K562 (cell line): ENCODE measurements around the gene CDT1. TPM values are rescaled to one million over a fixed set of nuclear protein-coding genes. Genes with fewer than 3 reads are reported as not detected.
A peak's percentile ranks its signal among the peaks of the same experiment; 100 is the strongest.

ENCODE experiments used
- ARID3A ChIP-seq: IDR thresholded peaks from 2 replicates; pipeline ENCODE4 v1.6.1; 2012; ENCODE audit warnings: low read depth, low read length, improper control_type of control experiment, borderline replicate concordance
- COPS2 ChIP-seq: fragments of 450-650 bp; conservative IDR thresholded peaks from 2 replicates; pipeline ENCODE4 v1.6.1; 2016; ENCODE audit warnings: mild to moderate bottlenecking, moderate library complexity
- CREB1 ChIP-seq, 2 experiments: sonication (generic) in 1 of 2; formaldehyde crosslinking in 1 of 2; IDR thresholded peaks; 2 replicates each; pipeline versions ENCODE4 v1.6.1 to v1.8.0; 2012 to 2022; ENCODE audit warnings: inconsistent platforms in 1 of 2, mild to moderate bottlenecking in 1 of 2, missing genetic modification reagents in 1 of 2, moderate library complexity in 1 of 2
- ELF4 ChIP-seq: fragments of 450-650 bp; formaldehyde crosslinking; IDR thresholded peaks from 2 replicates; pipeline ENCODE4 v1.4.0; 2022; ENCODE audit warnings: missing genetic modification characterization
- EP400 ChIP-seq: fragments of 450-650 bp; IDR thresholded peaks from 2 replicates; pipeline ENCODE4 v1.6.1; 2017; ENCODE audit warnings: antibody characterized with exemption, mild to moderate bottlenecking, moderate library complexity
- FOXJ2 ChIP-seq: fragments of 200-800 bp; sonication (Bioruptor generic); IDR thresholded peaks from 2 replicates; pipeline ENCODE4 v1.6.1; 2016; ENCODE audit warnings: missing genetic modification characterization, missing compliant biosample characterization
- KDM5B ChIP-seq: fragments of 200-600 bp; sonication (generic); IDR thresholded peaks from 2 replicates; pipeline ENCODE4 v1.6.1; 2012; ENCODE audit warnings: low read depth, mild to moderate bottlenecking, moderate library complexity, low read length, control low read depth, inconsistent platforms; ENCODE audit not compliant: insufficient replicate concordance
- MLX ChIP-seq, 2 experiments: fragments of 450-650 bp in 1 of 2; sonication (generic) in 1 of 2; formaldehyde crosslinking; conservative IDR thresholded peaks; 2 replicates each; pipeline versions ENCODE4 v1.4.0 to v1.8.1; 2020 to 2022; ENCODE audit warnings: mild to moderate bottlenecking in 1 of 2, missing genetic modification reagents in 1 of 2
- MTA2 ChIP-seq: fragments of 450-650 bp; IDR thresholded peaks from 2 replicates; pipeline ENCODE4 v1.6.1; 2016; ENCODE audit warnings: low read depth
- NR4A1 ChIP-seq, 2 experiments: fragments of 250-450 bp in 1 of 2; fragments of 450-650 bp in 1 of 2; sonication (Bioruptor Pico) in 1 of 2; IDR thresholded peaks; 2 replicates each; pipeline versions ENCODE4 v1.4.0 to v1.6.1; 2016 to 2020; ENCODE audit warnings: mild to moderate bottlenecking in 2 of 2, missing compliant biosample characterization in 1 of 2, missing genetic modification characterization in 1 of 2, moderate library complexity in 1 of 2
- RUNX1 ChIP-seq: sonication (generic); IDR thresholded peaks from 2 replicates; pipeline ENCODE4 v1.6.1; 2016; ENCODE audit warnings: antibody characterized with exemption, low read depth
- SMARCC2 ChIP-seq: fragments of 450-650 bp; IDR thresholded peaks from 2 replicates; pipeline ENCODE4 v1.6.1; 2017; ENCODE audit warnings: antibody characterized with exemption, moderate library complexity, mild to moderate bottlenecking, low read depth
- XRCC5 ChIP-seq: fragments of 200-400 bp; formaldehyde crosslinking; IDR thresholded peaks from 2 replicates; pipeline ENCODE4 v1.6.1; 2017; ENCODE audit warnings: low read depth, mild to moderate bottlenecking, low read length
- ZNF316 ChIP-seq: fragments of 450-650 bp; IDR thresholded peaks from 2 replicates; pipeline ENCODE4 v1.6.1; 2016
- ZNF586 ChIP-seq: fragments of 450-650 bp; formaldehyde crosslinking; conservative IDR thresholded peaks from 2 replicates; pipeline ENCODE4 v1.4.0; 2020; ENCODE audit warnings: mild to moderate bottlenecking, moderate library complexity
- ZNF699 ChIP-seq: fragments of 250-450 bp; sonication (Bioruptor Pico); IDR thresholded peaks from 2 replicates; pipeline ENCODE4 v1.8.0; 2021; ENCODE audit warnings: mild to moderate bottlenecking, moderate library complexity; ENCODE audit not compliant: insufficient replicate concordance
- polyA plus RNA-seq, 8 experiments: library from polyadenylated mRNA; depleted of rRNA in 4 of 8; stranded (reverse) in 5 of 8; unstranded in 3 of 8; fragments of >200 nt; fragmentation: Nextera tagmentation in 2 of 8; fragmentation: Illumina TruSeq in 1 of 8; extraction: Ambion mirVana in 2 of 8; extraction: Trizol in 1 of 8; gene quantifications; 2 replicates each; pipeline versions ENCODE4 v1.2.1 to v1.2.3, GENCODE V29; 2011 to 2014; ENCODE audit warnings: inconsistent platforms in 1 of 8, missing spikeins in 1 of 8
- total RNA-seq, 7 experiments: library from RNA; depleted of rRNA in 6 of 7; stranded (reverse); fragments of >200 nt in 6 of 7; fragmentation: Illumina TruSeq in 2 of 7; extraction: Trizol in 2 of 7; gene quantifications; 2 replicates each; pipeline versions ENCODE4 v1.2.1 to v1.2.3, GENCODE V29; 2011 to 2021; ENCODE audit warnings: low replicate concordance in 1 of 7
- TF ChIP-seq, protein P1 (sequence below), 2 experiments: fragments of 250-450 bp in 1 of 2; fragments of 450-650 bp in 1 of 2; sonication (Bioruptor Pico) in 1 of 2; IDR thresholded peaks; 2 replicates each; pipeline versions ENCODE4 v1.6.1 to v1.8.0; 2016 to 2021; ENCODE audit warnings: mild to moderate bottlenecking in 2 of 2, moderate library complexity in 2 of 2, missing compliant biosample characterization in 1 of 2, missing genetic modification characterization in 1 of 2

Gene CDT1
- total and polyA plus RNA-seq, 9 of the 15 experiments (the other 6 are each of a cell fraction or from before 2014, with no cell fraction given), result 0.92 to 178 (median 14.2) TPM

- TF ChIP-seq EP400, result peak; percentile 86; the same call in 1 of the 2 replicates
- TF ChIP-seq ARID3A, result no peak
- TF ChIP-seq CREB1 (IDR thresholded peaks at IDR 0.05), result no peak; the same call in 1 of the 2 replicates
- peak; percentile 61; the same call in 1 of the 2 replicates for TF ChIP-seq CREB1 (CRISPR knock-in tag; IDR thresholded peaks at IDR 0.05)
- TF ChIP-seq ZNF699 (CRISPR knock-in tag), result no peak
- TF ChIP-seq ZNF586 (CRISPR knock-in tag), result no peak
- TF ChIP-seq KDM5B, result peak; percentile 95
- TF ChIP-seq MLX (CRISPR knock-in tag; conservative IDR thresholded peaks at IDR 0.05), result 0 out of 4 replicates have a peak, but pooled peaks of 1 of the 2 experiments have one; percentile 72
- no peak for TF ChIP-seq NR4A1 (CRISPR knock-in tag; IDR thresholded peaks at IDR 0.05)
- peak; percentile 30; the same call in 1 of the 2 replicates for TF ChIP-seq NR4A1 (tag; IDR thresholded peaks at IDR 0.05)
- TF ChIP-seq ELF4, result no peak
- no peak for TF ChIP-seq FOXJ2 (tag)
- TF ChIP-seq XRCC5, result peak; percentile 85; the same call in 1 of the 2 replicates
- TF ChIP-seq SMARCC2, result peak; percentile 23; the same call in 1 of the 2 replicates
- no peak for TF ChIP-seq COPS2
- TF ChIP-seq, protein P1, sequence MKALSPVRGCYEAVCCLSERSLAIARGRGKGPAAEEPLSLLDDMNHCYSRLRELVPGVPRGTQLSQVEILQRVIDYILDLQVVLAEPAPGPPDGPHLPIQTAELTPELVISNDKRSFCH (CRISPR knock-in tag; IDR thresholded peaks at IDR 0.05), result no peak
- TF ChIP-seq, protein P1 (tag; IDR thresholded peaks at IDR 0.05), result peak; percentile 45; the same call in 1 of the 2 replicates
- TF ChIP-seq ZNF316, result no peak
- peak; percentile 41; the same call in 1 of the 2 replicates for TF ChIP-seq MTA2
- no peak for TF ChIP-seq RUNX1
Observed at GRCh38 chr16:88785106-88785924, 18.3 kb upstream of the CDT1 start, which contains the start of gene PIEZO1 (continued).
